Ovary (tissue), 3 donors: ENCODE results near the gene CLDN18.

Experiments
- POLR2A ChIP-seq: fragments of 450-650 bp; IDR thresholded peaks from one replicate; pipeline ENCODE4 v1.6.1; 2017; ENCODE audit warnings: antibody characterized with exemption, mild to moderate bottlenecking, moderate library complexity
- TF ChIP-seq, protein P1 (sequence below), 3 donors: fragments of 450-650 bp in 2 of 3; fragments of 200-600 bp in 1 of 3; IDR thresholded peaks; one replicate each; pipeline versions ENCODE4 v1.5.1 to v1.8.0; 2016 to 2022; ENCODE audit warnings: antibody characterized with exemption in 3 of 3, mild to moderate bottlenecking in 1 of 3
- donor health status: DM: no; HTN: no; CAD: no.

DNA sequence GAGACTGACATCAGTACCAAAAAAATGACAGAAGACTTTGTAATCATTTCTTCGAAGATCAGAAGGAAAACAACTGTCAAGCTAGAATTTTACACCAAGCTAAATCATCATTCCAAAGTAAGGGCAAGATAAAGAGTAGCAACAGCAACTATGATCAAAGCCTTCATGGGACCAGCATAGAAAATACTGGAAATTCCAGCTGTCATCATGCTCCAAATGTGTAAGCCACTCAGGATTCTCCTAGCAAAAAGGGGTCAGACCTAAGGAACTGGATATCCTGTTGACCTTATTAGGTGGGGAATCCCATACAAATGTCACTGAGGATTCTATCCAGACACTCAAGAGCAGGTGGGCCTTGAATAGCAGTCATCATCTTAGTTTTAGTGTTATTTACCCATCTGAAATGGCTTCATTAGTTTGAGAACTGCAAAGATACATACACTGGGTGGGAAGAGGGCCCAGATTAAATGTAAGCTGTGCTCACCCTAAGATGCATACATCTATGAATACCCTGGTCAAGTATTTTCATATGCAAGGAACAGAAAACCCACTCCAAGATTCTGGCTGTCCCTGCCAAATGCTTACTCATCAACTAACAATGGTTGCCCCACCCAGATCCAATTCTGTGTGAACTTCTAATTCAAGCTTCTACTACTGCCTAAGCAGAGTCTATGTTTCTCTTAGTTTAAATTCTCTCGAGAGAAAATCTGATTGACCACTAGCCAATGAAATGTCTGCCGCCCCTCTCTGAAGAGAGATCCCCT is 33.5 kb downstream of the CLDN18 start:
- TF ChIP-seq, protein P1, sequence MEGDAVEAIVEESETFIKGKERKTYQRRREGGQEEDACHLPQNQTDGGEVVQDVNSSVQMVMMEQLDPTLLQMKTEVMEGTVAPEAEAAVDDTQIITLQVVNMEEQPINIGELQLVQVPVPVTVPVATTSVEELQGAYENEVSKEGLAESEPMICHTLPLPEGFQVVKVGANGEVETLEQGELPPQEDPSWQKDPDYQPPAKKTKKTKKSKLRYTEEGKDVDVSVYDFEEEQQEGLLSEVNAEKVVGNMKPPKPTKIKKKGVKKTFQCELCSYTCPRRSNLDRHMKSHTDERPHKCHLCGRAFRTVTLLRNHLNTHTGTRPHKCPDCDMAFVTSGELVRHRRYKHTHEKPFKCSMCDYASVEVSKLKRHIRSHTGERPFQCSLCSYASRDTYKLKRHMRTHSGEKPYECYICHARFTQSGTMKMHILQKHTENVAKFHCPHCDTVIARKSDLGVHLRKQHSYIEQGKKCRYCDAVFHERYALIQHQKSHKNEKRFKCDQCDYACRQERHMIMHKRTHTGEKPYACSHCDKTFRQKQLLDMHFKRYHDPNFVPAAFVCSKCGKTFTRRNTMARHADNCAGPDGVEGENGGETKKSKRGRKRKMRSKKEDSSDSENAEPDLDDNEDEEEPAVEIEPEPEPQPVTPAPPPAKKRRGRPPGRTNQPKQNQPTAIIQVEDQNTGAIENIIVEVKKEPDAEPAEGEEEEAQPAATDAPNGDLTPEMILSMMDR (IDR thresholded peaks at IDR 0.05), result no peak
- no peak for TF ChIP-seq POLR2A
